H9 (cell line): Measurements from ENCODE around the gene E4F1. TPM values are rescaled to one million over a fixed set of nuclear protein-coding genes. Genes with fewer than 3 reads are reported as not detected.
A peak's percentile ranks its signal among the peaks of the same experiment; 100 is the strongest.

ENCODE experiments used
- DNase-seq: peaks from one replicate; pipeline ENCODE4 v3.0.0-alpha.2; 2017
- H2AFZ ChIP-seq: one replicate; pipeline ENCODE4 v1.6.1; 2013; ENCODE audit warnings: mild to moderate bottlenecking, low read length, control low read depth, moderate library complexity
- H2AK5ac ChIP-seq: 2 replicates; pipeline ENCODE4 v1.6.1; 2013; ENCODE audit warnings: low read length, control low read depth, mixed read lengths; ENCODE audit not compliant: insufficient read length
- H2BK120ac ChIP-seq: one replicate; pipeline ENCODE4 v1.6.1; 2013; ENCODE audit warnings: low read depth, mild to moderate bottlenecking, low read length, control low read depth, inconsistent platforms; ENCODE audit not compliant: poor library complexity, severe bottlenecking
- H2BK12ac ChIP-seq: 2 replicates; pipeline ENCODE4 v1.6.1; 2013; ENCODE audit warnings: low read length, control low read depth, mixed read lengths, low read depth; ENCODE audit not compliant: insufficient read length
- H2BK15ac ChIP-seq: 2 replicates; pipeline ENCODE4 v1.6.1; 2013; ENCODE audit warnings: low read depth, low read length, control low read depth
- H2BK20ac ChIP-seq: one replicate; pipeline ENCODE4 v1.6.1; 2013; ENCODE audit warnings: low read depth, mild to moderate bottlenecking, low read length, control low read depth, inconsistent platforms; ENCODE audit not compliant: poor library complexity, severe bottlenecking
- H2BK5ac ChIP-seq: 2 replicates; pipeline ENCODE4 v1.6.1; 2013; ENCODE audit warnings: low read length, control low read depth, mixed read lengths; ENCODE audit not compliant: insufficient read length
- H3K14ac ChIP-seq: 2 replicates; pipeline ENCODE4 v1.6.1; 2013; ENCODE audit warnings: low read length, control low read depth; ENCODE audit not compliant: insufficient read depth
- H3K18ac ChIP-seq: 2 replicates; pipeline ENCODE4 v1.6.1; 2013; ENCODE audit warnings: low read depth, mild to moderate bottlenecking, mixed read lengths, low read length, control low read depth; ENCODE audit not compliant: insufficient read length
- H3K23ac ChIP-seq: 2 replicates; pipeline ENCODE4 v1.6.1; 2013; ENCODE audit warnings: low read length, control low read depth, mixed read lengths, low read depth; ENCODE audit not compliant: insufficient read length
- H3K23me2 ChIP-seq: 2 replicates; pipeline ENCODE4 v1.6.1; 2013; ENCODE audit warnings: low read depth, mild to moderate bottlenecking, mixed read lengths, low read length, control low read depth; ENCODE audit not compliant: insufficient read length, poor library complexity, severe bottlenecking
- H3K27ac ChIP-seq: 2 replicates; pipeline ENCODE4 v1.5.1; 2013; ENCODE audit warnings: low read length, control low read depth, mixed read lengths, low read depth; ENCODE audit not compliant: insufficient read length
- H3K27me3 ChIP-seq: 2 replicates; pipeline ENCODE4 v1.6.1; 2013; ENCODE audit warnings: low read length, control low read depth, inconsistent platforms; ENCODE audit not compliant: insufficient read depth
- H3K4ac ChIP-seq: 2 replicates; pipeline ENCODE4 v1.6.1; 2013; ENCODE audit warnings: low read depth, mild to moderate bottlenecking, control low read depth, inconsistent platforms, low read length, moderate library complexity
- H3K4me1 ChIP-seq: 2 replicates; pipeline ENCODE4 v1.6.1; 2013; ENCODE audit warnings: low read length, control low read depth, inconsistent platforms; ENCODE audit not compliant: insufficient read depth
- H3K4me2 ChIP-seq: 2 replicates; pipeline ENCODE4 v1.6.1; 2013; ENCODE audit warnings: low read length, control low read depth, mixed read lengths; ENCODE audit not compliant: insufficient read length, insufficient read depth
- H3K56ac ChIP-seq: 2 replicates; pipeline ENCODE4 v1.6.1; 2013; ENCODE audit warnings: low read depth, mild to moderate bottlenecking, mixed read lengths, low read length, control low read depth; ENCODE audit not compliant: insufficient read length
- H3K79me1 ChIP-seq: 2 replicates; pipeline ENCODE4 v1.6.1; 2013; ENCODE audit warnings: low read depth, mild to moderate bottlenecking, moderate library complexity, low read length, control low read depth, inconsistent platforms; ENCODE audit not compliant: insufficient read depth, poor library complexity, severe bottlenecking
- H3K79me2 ChIP-seq: 2 replicates; pipeline ENCODE4 v1.6.1; 2013; ENCODE audit warnings: low read length, control low read depth, inconsistent platforms; ENCODE audit not compliant: insufficient read depth
- H3K9ac ChIP-seq: 2 replicates; pipeline ENCODE4 v1.6.1; 2013; ENCODE audit warnings: low read length, control low read depth, mixed read lengths; ENCODE audit not compliant: insufficient read length; ENCODE audit errors: extremely low read depth
- H3K9me3 ChIP-seq: one replicate; pipeline ENCODE4 v1.6.1; 2013; ENCODE audit warnings: low read depth, low read length, inconsistent platforms; ENCODE audit not compliant: control insufficient read depth
- H3T11ph ChIP-seq: one replicate; pipeline ENCODE4 v1.6.1; 2013; ENCODE audit warnings: mild to moderate bottlenecking, low read length, control low read depth, inconsistent platforms
- H4K20me1 ChIP-seq: one replicate; pipeline ENCODE4 v1.6.1; 2013; ENCODE audit not compliant: control insufficient read depth, insufficient read length, insufficient read depth
- H4K5ac ChIP-seq: 2 replicates; pipeline ENCODE4 v1.6.1; 2013; ENCODE audit warnings: low read depth, mild to moderate bottlenecking, mixed read lengths, low read length, control low read depth; ENCODE audit not compliant: insufficient read length
- H4K8ac ChIP-seq: replicated peaks from 2 replicates; pipeline ENCODE4 v1.6.1; 2013; ENCODE audit warnings: low read length, control low read depth, mixed read lengths, low read depth; ENCODE audit not compliant: insufficient read length
- H4K91ac ChIP-seq: 2 replicates; pipeline ENCODE4 v1.6.1; 2013; ENCODE audit warnings: low read depth, mild to moderate bottlenecking, moderate library complexity, mixed read lengths, low read length, control low read depth; ENCODE audit not compliant: insufficient read length
- H3K27ac Mint-ChIP-seq, 3 experiments: 2 replicates in 2 of 3; 3 replicates in 1 of 3; pipeline ENCODE4 v1.8.0; 2020 to 2021; ENCODE audit warnings: mixed read lengths in 3 of 3, mild to moderate bottlenecking in 1 of 3, moderate library complexity in 1 of 3
- H3K27me3 Mint-ChIP-seq: 2 replicates; pipeline ENCODE4 v1.8.0; 2021; ENCODE audit warnings: low read depth, mild to moderate bottlenecking, moderate library complexity, mixed read lengths
- H3K36me3 Mint-ChIP-seq, 3 experiments: 2 replicates in 2 of 3; 3 replicates in 1 of 3; pipeline ENCODE4 v1.8.0; 2020 to 2021; ENCODE audit warnings: low read depth in 3 of 3, mixed read lengths in 3 of 3; ENCODE audit not compliant: insufficient read depth in 1 of 3
- H3K4me1 Mint-ChIP-seq, 2 experiments: 2 replicates each; pipeline ENCODE4 v1.8.0; 2020; ENCODE audit warnings: mixed read lengths in 2 of 2
- H3K4me3 Mint-ChIP-seq, 2 experiments: 2 replicates in 1 of 2; 3 replicates in 1 of 2; pipeline ENCODE4 v1.8.0; 2020 to 2021; ENCODE audit warnings: mild to moderate bottlenecking in 2 of 2, mixed read lengths in 2 of 2, moderate library complexity in 1 of 2
- H3K9me3 Mint-ChIP-seq, 2 experiments: 2 replicates in 1 of 2; 3 replicates in 1 of 2; pipeline ENCODE4 v1.8.0; 2020; ENCODE audit warnings: mild to moderate bottlenecking in 2 of 2, mixed read lengths in 2 of 2, moderate library complexity in 1 of 2
- CTCF ChIP-seq: fragments of 200-600 bp; sonication (generic); conservative IDR thresholded peaks from 3 replicates; pipeline ENCODE4 v1.8.0; 2021; ENCODE audit warnings: antibody characterized with exemption, mild to moderate bottlenecking
- WGBS: extraction: QIAGEN DNeasy Blood & Tissue Kit; methylation state at CpG from one replicate; pipeline ENCODE4 v1.1.7; 2013; ENCODE audit warnings: missing lambda C conversion rate, low lambda C conversion rate, mixed read lengths; ENCODE audit not compliant: insufficient read length; ENCODE audit errors: extremely low coverage; 5-methylcytosine and 5-hydroxymethylcytosine counted together
- total RNA-seq: library from RNA; stranded (reverse); gene quantifications from 2 replicates; pipeline ENCODE4 v1.2.1, GENCODE V29; 2021

E4F1 gene
- total RNA-seq, 1 experiment from 2014 or later, result 35.9 TPM

GRCh38 chr16:2226245-2226793, 2.9 kb downstream of the E4F1 start:
- Histone ChIP-seq H3K79me1 (no peaks in the 10 kb centered on the region), H3K27me3 (no peaks in the 10 kb centered on the region), H4K91ac (no peak overlapping the region), H3K4me2 (no peak overlapping the region), H3K56ac (no peak overlapping the region), H4K5ac (no peak overlapping the region), H3K4me1 (no peaks in the 10 kb centered on the region), H3K9ac (no peak overlapping the region), H2BK120ac (no peak overlapping the region), H3T11ph (no peak overlapping the region), H2AK5ac (no peak overlapping the region), H3K79me2 (peaks cover 5% of the 10 kb centered on the region; the same call in 1 of the 2 replicates), H2BK20ac (no peak overlapping the region), H3K23ac (no peak overlapping the region), H3K18ac (no peak overlapping the region), H2BK15ac (no peak overlapping the region), H3K27ac (no peak overlapping the region), H2BK12ac (no peak overlapping the region), H4K8ac (no peak overlapping the region), H2AFZ (no peak overlapping the region), H2BK5ac (no peak overlapping the region), H3K4ac (no peak overlapping the region), H3K23me2 (no peaks in the 10 kb centered on the region), H4K20me1 (no peaks in the 10 kb centered on the region), H3K14ac (no peak overlapping the region), H3K9me3 (no peaks in the 10 kb centered on the region)
- peak overlapping the region in 1 of 2 experiments; percentile 33; a peak in 2 of 5 replicates for H3K4me3 Mint-ChIP-seq
- peak overlapping the region in 2 of 3 experiments; percentile 19 to 74; a peak in 2 of 7 replicates for H3K27ac Mint-ChIP-seq
- H3K36me3 Mint-ChIP-seq, result peaks cover 0 to 12% (median 10%) of the 10 kb centered on the region in 3 experiments; a peak in 6 of 7 replicates
- no peak for TF ChIP-seq CTCF
- WGBS, result no CpG with 5 or more reads among the region's 9 CpGs
- no peak for DNase-seq
- H3K27me3 Mint-ChIP-seq, result no peaks in the 10 kb centered on the region
- H3K9me3 Mint-ChIP-seq, result no peaks in the 10 kb centered on the region
- peaks cover 3% of the 10 kb centered on the region in 2 experiments; a peak in 1 of 4 replicates for H3K4me1 Mint-ChIP-seq
